EL (cell line): ENCODE data around the gene SREBF1.

Experiments
- DNase-seq: peaks from one replicate; pipeline ENCODE4 v3.0.0-alpha.2; 2016

Gene SREBF1

DNA sequence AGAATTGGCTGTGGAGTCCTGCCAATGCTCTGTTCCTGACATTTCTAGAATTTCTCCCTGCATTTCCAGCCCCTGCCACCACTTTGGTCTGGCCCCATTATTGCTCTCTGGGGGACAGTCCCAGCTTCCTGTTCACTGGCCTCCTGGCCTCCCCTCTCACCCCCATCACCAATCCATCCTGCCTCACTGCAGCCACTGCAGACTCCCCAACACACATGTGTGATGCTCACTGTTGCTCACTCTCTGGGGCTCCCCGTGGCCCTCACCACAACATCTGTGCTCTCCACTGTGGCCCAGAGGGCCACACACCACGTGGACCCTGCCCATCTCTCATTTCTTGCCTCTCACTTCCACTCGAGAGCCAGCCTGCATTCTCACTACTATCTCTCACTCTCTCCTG is 64.6 kb downstream of the SREBF1 start:
- DNase-seq: no peak

DNA sequence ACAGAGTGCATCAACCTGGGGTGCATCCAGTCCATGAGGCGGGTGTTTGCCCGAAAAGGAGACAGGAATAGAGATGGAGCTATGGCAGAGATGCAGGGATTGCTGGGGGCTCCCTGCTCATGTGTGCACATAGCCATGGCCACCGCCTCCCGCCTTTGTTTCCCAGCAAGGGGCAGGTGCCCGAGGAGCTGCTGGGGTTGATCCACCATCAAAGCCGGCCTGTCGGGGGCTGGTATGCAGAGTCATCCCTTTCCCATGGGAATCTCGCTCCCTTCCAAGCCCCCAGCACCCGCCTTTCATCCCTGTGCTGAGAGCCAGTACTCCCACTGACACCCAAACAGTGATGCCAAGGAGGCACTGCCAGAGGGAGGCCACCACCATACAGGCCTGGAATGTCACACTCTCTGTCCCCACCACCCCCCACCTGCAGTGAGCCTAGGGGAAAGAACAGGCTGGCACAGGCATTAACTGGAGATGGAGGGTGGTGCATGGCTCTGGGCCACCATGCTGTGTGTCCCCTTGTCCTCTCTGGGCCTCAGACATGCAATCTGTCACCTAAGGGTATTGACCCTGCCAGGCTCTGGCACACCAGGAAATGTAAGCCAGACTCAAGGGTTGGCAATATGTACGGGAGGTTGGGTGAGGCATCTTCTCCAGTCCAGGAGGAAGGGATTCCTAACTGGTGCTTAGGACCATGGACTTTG is 65.1 kb downstream of the SREBF1 start:
- DNase-seq: no peak

DNA sequence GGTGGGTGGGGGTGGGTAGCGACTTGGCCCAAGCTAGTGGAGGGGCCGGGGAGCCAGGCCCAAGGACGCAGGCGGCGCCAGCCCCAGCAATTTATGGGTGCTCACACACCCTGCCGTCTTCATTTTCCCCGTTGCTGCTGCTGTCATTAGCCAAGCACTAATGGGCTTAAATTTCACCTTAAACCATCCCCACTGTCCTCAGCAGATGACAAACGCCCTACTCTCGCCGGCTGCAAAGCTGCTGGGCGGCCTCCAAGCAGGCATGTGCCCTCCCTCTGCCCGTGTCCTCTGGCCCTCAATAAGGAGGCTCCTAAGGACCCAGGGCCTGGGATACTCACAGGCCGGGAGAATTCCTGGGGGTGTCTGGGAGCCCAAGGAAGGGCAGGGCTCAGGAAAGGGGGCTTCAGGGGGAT is 66.1 kb downstream of the SREBF1 start:
- DNase-seq: no peak

DNA sequence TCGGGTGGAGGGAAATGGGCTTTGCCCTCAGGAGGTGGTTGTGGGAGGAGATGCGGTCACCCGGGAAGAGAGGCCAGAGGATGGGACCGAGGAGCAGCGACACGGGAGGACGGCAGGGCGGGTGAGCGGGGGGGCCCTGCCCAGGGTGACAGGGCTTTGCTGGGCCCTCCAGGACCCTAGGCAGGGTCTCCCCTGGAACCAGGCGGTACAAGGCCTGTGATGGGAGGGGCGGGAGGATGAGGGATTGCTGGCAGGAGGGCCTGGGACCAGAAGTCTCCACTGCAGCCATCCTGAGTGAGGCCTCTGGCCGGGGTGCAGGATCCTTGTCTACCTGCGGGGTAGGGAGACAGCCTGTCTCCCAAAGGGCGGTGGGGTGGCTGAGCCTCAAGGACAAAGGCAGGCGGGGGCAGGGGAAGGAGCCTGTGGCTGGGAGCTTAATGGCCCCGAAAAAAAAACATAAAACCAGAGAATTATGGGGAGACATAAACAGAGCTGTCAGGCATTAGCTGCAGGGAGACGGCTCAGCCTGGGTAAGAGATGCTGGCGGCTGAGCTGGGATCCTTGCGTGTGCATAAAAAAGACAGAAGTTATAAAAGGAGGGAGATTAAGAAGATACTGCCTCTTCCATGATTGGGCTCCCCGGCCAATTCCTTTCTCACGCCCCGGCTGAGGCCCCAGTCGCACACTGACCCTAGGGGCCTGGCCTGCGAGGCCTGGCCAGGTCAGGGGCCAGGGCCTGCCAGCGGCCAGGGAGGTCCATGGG is 66.7 kb downstream of the SREBF1 start:
- no peak for DNase-seq

DNA sequence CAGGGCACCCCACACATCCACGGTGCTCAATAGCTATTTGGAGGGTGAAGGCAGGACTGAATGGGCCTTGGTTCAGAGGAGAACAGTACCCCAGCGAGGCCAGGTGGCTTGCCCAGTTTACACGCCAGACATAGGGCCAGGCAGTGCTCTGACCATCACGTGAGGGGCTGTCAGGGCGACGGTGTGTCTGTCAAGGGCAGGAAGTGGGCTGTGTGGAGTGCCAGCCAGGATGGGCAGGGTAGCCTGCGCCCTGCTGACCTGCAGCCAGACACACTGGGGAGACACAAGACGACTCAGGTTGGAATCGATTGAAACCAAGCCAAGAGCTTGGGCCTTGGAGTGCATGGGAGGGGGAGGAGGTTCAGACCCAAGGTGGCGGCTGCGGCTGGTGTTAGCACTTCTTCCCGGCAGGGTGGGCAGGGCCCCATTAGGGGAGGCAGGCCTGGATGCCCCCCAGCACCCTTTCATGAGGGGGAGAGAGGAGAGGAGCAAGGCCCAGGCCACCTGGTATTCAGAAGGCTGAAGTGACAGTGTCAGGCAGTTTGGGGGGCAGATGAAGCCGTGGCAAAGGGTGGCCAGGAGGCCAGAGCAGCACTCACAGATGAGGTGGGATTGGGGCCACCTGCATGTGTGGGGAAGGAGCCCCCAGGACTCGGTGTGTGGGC is 68.2 kb downstream of the SREBF1 start:
- no peak for DNase-seq

DNA sequence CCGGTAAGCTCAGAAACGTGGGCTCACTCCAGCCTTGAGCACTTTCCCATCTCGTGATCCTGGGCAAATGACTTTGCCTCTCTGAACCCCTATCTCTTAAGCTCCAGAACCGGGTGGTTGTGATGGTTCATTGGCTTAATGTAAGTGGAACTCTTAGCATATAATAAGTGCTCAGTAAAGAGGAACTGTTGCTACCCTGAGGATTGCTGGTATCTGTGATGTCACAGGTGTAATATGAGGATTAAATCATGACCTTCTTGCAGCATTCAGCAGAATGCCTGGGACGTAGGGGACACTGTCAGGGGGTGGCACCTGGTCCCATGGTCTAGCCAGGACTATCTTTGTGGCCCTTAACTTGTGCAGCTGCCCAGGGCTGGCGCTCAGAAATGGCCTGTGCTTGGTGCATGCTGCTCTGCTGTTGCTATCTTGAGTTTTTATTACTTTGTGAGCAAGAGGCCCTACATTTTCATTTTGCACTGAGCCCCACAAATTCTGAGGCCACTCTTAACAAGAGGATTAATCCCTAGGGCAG is 68.8 kb downstream of the SREBF1 start:
- DNase-seq: no peak

DNA sequence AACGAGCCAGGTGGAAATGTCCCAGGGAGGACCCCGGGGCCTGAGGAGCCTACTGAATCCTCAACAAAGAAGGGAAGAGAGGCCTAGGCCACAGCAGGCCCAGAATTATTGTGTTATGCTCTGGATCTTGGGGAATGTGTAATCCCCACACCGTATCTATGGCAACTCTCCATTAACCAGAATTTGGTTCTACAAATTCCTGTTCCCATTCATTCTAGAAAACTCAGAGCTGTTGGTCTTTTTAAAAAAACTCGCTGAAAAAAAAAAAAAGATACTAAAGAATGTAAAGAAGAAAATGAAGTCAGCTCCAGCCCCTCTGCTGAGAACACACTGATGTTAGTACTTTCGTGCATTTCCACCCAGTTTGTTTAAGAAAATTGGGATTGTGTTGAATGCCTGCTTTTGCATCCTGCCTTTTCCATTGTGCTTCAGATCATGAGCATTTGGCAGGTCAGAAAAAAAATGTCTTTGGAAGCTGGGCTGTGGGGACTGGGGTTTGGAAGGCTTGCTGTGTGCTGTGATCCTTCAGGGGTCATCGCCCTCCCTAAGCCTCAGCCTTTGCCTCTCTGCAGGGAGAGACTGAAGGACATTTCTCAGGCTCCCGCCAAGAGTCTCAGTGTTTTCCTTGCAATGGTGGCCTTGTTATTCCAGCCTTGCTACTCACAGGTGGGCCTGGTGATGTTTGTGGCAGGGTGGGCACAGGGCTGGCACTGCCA is 69.5 kb downstream of the SREBF1 start:
- no peak for DNase-seq

DNA sequence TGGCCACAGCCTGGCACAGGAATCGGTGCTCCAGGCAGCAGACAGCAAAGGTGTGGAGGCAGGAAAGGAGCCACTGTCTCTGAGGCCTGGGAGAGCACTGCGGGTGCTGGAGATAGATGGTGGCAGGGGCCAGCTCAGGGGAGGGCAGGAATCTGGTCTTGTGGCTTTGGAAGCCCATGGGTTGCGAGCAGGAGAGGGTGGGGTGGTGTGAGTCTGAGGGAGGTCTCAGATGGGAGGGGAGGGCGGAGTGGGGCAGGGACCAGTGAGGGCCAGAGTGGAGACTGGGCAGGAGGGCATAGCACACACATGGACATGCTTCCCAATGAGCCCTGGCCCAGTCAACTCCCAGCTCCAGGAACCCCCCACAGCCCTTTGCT is 70.1 kb downstream of the SREBF1 start:
- no peak for DNase-seq

DNA sequence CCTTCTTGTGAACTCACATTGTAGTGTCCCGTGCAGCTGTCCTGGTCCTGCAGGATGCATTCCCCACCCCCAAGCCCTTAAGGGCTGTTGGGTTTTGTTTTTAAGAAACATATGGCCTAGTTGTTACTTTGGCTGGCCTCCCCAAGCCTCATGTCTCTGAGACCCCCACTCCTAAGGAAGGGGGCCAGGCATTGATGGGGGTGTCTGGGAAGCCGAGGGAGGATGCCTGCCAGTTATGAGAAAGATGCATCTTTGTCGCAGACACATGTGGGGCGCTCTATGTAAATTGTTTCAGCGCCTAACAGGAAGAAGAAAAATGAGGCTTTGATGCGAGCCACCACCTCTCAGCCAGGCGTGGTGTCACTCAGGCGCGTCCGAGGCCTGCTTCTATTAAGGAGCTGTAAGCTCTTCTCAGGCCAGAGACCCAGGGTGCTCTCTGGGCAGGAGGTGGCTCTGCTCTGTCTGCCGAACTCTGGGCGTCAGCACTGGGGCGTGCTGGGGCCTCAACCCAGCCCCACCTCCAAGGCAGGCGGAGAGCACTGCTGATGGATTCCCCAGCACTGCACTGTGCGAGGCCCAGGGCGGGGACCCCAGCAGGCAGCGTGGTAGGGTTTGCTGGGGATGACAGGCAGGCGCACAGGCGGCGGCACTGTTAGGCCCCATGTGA is 70.6 kb downstream of the SREBF1 start:
- DNase-seq: no peak

DNA sequence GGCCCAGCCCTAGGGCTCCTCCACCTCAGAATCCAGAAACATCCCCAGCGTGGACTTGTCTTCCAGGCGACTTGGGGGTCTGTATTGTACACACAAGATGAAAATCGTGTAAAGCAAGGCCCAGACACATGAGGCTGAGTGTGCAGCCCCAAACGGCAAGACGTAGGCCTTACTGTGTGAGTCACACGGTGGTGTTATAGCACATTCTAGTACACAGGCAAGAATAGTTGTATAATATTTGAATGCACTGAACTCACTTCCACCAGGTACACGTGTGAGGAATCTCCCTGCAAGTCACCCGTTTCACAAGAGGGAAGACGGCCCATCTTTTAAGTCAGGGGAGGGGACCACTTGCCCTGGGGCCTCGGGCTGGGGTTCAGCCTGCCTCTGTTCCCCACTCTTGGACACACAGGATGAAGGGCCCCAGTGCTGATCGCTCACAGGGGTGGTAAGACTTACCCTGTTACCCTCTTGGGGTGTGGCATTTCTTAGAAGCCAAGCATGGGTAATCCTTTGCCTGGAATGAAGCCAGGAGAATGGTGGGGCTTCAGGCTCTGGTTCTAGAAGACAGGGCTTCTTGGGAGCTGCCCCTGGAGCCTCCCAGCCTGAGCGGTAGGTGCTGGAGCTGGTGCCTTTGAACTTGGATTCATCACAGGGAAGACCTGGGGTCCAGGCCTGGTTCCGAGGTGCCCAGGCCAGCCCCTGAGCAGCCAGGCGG is 71.3 kb downstream of the SREBF1 start:
- DNase-seq: no peak

DNA sequence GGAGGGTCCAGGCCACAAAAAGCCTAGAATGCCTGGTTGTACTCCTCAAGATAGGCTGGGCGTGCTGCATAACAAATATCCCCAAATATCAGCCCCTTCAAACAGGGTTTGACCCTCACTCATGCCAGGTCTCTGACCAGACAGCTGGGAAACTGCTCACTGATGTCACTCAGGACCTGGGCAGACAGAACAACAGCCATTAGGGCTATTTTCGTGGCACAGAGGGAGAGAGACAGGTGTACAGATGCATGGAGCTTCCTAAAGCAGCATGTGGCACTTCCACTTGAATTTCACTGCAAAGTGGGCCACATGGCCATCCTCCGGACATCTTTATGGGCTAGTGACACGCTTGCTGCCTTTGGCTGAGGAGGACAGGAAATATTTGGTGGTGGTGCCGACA is 73.1 kb downstream of the SREBF1 start:
- no peak for DNase-seq

DNA sequence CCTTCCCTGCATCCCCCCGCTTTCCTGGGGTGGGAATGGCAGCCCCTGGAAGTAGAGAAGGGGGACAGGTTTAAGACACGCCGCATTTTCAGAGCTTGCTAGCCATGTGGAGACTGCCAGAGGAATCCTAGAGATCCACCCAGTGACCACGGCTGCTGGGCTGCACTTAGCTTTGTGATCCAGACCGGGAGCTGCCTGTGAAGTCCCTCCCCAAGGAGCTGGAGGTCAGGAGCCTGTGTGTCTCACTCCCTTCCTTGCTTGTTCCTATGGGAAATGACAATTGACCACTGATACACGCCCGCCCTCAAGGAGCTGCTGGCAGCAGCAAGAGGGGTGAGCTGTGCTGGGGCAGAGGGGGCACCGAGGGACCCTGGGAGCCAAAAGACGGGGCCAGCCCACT is 73.7 kb downstream of the SREBF1 start:
- no peak for DNase-seq

DNA sequence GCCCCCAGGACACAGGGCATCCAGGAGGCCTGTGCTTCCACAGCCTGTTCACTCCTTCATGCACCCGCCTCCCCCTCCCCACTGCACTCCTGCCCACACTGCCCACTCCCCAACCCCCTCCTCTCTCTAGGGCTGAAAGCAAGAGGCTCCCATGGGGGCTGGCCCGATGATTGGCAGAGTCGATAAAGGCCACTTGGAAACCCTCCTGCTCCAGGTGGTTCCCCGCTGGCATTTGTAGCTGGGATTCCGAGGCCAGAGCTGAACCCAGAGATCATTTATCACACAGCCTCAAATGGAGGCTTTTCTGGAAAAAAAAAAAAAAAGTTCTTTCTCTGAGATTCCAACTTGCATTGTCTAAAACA is 74.1 kb downstream of the SREBF1 start:
- DNase-seq: no peak
